Suprapubic skin (tissue), 4 donors: ENCODE measurements around the gene ARHGAP44. TPM values are rescaled to one million over a fixed set of nuclear protein-coding genes. Genes with fewer than 3 reads are reported as not detected.
A peak's percentile ranks its signal among the peaks of the same experiment; 100 is the strongest.

Experiments used
- DNase-seq, 2 donors: peaks; one replicate each; pipeline ENCODE4 v3.0.0-alpha.2; 2019; ENCODE audit warnings: low spot score in 2 of 2
- H3K27ac ChIP-seq: fragments of 200-600 bp; sonication (generic); one replicate; pipeline ENCODE4 v1.5.1; 2019
- H3K27me3 ChIP-seq: fragments of 200-600 bp; sonication (generic); one replicate; pipeline ENCODE4 v1.5.1; 2019
- H3K36me3 ChIP-seq: fragments of 200-600 bp; sonication (generic); one replicate; pipeline ENCODE4 v1.5.1; 2019
- H3K4me1 ChIP-seq: fragments of 200-600 bp; sonication (generic); one replicate; pipeline ENCODE4 v1.5.1; 2019
- H3K4me3 ChIP-seq: fragments of 200-600 bp; sonication (generic); one replicate; pipeline ENCODE4 v1.5.1; 2019; ENCODE audit warnings: mild to moderate bottlenecking
- H3K9me3 ChIP-seq: fragments of 200-600 bp; sonication (generic); one replicate; pipeline ENCODE4 v1.5.1; 2019
- EP300 ChIP-seq: sonication (generic); formaldehyde crosslinking; IDR thresholded peaks from one replicate; pipeline ENCODE4 v1.6.1; 2017; ENCODE audit warnings: antibody characterized with exemption
- POLR2A ChIP-seq, 2 donors: fragments of 450-650 bp; IDR thresholded peaks; one replicate each; pipeline ENCODE4 v1.6.1; 2017; ENCODE audit warnings: antibody characterized with exemption in 2 of 2, mild to moderate bottlenecking in 2 of 2, moderate library complexity in 2 of 2
- POLR2AphosphoS5 ChIP-seq, 3 donors: sonication (generic); formaldehyde crosslinking; IDR thresholded peaks; one replicate each; pipeline ENCODE4 v1.6.1; 2017; ENCODE audit warnings: antibody characterized with exemption in 3 of 3
- WGBS: methylation state at CpG from one replicate; pipeline ENCODE4 v1.1.5; 2018; 5-methylcytosine and 5-hydroxymethylcytosine counted together
- total RNA-seq, 4 donors: library from RNA; depleted of rRNA; stranded (reverse); fragments of >200 nt; gene quantifications; one replicate each; pipeline ENCODE4 v1.1.0, GENCODE V29; 2016
- TF ChIP-seq, protein P1 (sequence below), 2 donors: fragments of 200-600 bp in 1 of 2; fragments of 450-650 bp in 1 of 2; sonication (generic) in 1 of 2; IDR thresholded peaks; one replicate each; pipeline ENCODE4 v1.5.1; 2016 to 2019; ENCODE audit warnings: antibody characterized with exemption in 2 of 2, mild to moderate bottlenecking in 1 of 2, moderate library complexity in 1 of 2

ARHGAP44 gene
- total RNA-seq, 4 donors from 2014 or later = 3.5 to 7.1 (median 5.3) TPM

- TF ChIP-seq POLR2AphosphoS5 (IDR thresholded peaks at IDR 0.05) (no peak), EP300 (no peak), POLR2A (IDR thresholded peaks at IDR 0.05) (no peak)
- TF ChIP-seq, protein P1, sequence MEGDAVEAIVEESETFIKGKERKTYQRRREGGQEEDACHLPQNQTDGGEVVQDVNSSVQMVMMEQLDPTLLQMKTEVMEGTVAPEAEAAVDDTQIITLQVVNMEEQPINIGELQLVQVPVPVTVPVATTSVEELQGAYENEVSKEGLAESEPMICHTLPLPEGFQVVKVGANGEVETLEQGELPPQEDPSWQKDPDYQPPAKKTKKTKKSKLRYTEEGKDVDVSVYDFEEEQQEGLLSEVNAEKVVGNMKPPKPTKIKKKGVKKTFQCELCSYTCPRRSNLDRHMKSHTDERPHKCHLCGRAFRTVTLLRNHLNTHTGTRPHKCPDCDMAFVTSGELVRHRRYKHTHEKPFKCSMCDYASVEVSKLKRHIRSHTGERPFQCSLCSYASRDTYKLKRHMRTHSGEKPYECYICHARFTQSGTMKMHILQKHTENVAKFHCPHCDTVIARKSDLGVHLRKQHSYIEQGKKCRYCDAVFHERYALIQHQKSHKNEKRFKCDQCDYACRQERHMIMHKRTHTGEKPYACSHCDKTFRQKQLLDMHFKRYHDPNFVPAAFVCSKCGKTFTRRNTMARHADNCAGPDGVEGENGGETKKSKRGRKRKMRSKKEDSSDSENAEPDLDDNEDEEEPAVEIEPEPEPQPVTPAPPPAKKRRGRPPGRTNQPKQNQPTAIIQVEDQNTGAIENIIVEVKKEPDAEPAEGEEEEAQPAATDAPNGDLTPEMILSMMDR (IDR thresholded peaks at IDR 0.05) = no peak
- Histone ChIP-seq H3K27ac (no peak overlapping the region), H3K4me1 (peaks cover 23% of the 10 kb centered on the region), H3K36me3 (no peaks in the 10 kb centered on the region), H3K4me3 (no peak overlapping the region), H3K27me3 (no peaks in the 10 kb centered on the region), H3K9me3 (no peaks in the 10 kb centered on the region)
- DNase-seq = no peak
- WGBS = 86% methylated on average over 6 of the region's 6 CpGs
Observed at GRCh38 chr17:12982224-12982623, 192.9 kb downstream of the ARHGAP44 start.

DNA sequence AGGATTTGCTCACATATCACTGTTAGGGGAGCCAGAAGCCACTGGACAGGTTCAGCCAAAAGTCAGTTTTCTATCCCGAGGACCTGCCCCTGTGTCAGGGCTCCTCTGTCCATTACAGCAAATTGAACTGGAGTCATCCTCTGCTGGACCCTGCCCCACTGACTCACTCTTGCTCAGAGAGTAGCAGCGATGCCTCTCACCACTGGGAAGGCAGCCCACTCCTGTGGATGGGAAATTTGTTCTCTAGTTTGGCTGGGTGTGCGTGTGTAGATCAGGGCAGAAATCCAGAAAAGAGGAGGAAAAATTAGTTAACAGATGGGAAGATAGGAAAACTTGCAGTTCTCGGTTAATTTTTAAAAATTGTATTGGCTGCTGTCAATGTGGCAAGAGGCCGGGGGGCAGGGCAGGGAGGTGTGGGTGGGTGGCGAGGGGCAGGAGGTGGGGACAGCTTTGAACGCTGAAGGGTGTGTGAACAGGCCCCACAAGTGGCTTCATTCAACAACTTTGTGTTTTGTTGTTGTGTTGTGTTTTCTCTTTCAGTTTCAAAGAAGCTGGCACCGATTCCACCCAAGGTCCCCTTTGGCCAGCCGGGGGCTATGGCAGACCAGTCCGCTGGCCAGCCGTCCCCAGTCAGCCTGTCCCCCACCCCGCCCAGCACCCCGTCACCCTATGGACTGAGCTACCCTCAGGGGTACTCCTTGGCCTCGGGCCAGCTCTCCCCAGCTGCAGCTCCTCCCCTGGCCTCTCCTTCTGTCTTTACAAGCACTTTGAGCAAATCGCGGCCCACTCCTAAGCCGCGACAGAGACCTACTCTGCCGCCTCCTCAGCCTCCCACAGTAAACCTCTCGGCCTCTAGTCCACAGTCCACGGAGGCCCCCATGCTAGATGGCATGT lies 194.9 kb downstream of the ARHGAP44 start:
- 38% methylated on average over 21 of the region's 21 CpGs for WGBS
- H3K9me3 ChIP-seq = no peaks in the 10 kb centered on the region
- H3K4me3 ChIP-seq = peak overlapping the region; percentile 31

DNA sequence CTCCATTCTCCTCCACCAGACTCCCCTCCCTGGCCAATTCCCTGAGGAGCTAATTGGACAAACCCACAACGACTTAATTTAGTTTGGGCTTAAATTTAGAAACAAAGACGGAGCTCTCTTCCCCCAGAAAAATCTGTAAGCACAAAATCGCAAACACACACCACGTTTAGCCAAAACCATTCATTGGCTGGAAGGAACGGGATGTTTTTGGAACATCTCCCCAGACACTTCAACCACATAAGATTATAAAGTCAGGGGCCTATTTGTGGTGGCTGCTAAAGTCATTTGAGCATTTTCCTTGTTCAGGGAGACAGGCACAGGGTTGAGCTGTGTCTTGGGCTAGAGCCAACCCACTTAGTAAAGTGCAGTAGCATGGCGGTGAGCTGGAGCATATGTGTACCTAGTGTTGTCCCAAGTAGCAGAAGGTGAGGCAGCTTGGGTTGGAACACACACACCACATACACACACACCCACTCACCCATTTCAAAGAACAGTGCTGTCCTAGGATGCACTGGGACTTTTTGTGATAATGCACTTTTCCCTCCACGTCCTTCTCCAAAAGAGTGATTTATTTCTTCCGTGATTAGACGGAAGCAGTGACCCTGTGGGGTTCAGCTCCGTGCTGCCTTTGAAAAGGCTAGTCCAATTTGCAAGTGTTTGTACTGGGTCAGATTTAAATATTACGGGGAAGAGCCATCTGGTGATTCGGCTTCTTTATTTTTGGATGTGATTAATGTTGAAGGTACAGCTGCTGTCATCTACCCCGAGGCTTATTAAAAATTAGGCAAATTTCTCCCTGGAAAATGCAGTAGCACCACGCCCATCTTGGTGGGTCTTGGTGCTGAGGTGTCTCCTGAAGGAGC lies 196.4 kb downstream of the ARHGAP44 start:
- WGBS = 40% methylated on average over 14 of the region's 14 CpGs
- Histone ChIP-seq H3K27me3 (no peaks in the 10 kb centered on the region), H3K4me1 (peaks cover 19% of the 10 kb centered on the region), H3K4me3 (no peak overlapping the region), H3K9me3 (no peaks in the 10 kb centered on the region), H3K27ac (no peak overlapping the region), H3K36me3 (peaks cover 9% of the 10 kb centered on the region)
- no peak for DNase-seq
- TF ChIP-seq POLR2AphosphoS5 (IDR thresholded peaks at IDR 0.05) (no peak), EP300 (no peak), POLR2A (IDR thresholded peaks at IDR 0.05) (no peak)
- TF ChIP-seq, protein P1 (IDR thresholded peaks at IDR 0.05) = no peak

More for the DNA sequence above, 194.9 kb downstream of the ARHGAP44 start:
- Histone ChIP-seq H3K4me1 (peaks cover 19% of the 10 kb centered on the region), H3K27me3 (no peaks in the 10 kb centered on the region), H3K27ac (peak overlapping the region; percentile 26), H3K36me3 (no peaks in the 10 kb centered on the region)
- no peak for DNase-seq
- TF ChIP-seq POLR2AphosphoS5 (IDR thresholded peaks at IDR 0.05) = no peak
- no peak for TF ChIP-seq POLR2A (IDR thresholded peaks at IDR 0.05)
- TF ChIP-seq, protein P1 (IDR thresholded peaks at IDR 0.05) = no peak
- no peak for TF ChIP-seq EP300

- 62% methylated on average over 12 of the region's 12 CpGs for WGBS
- H3K4me1 ChIP-seq = peaks cover 19% of the 10 kb centered on the region
- TF ChIP-seq, protein P1 (IDR thresholded peaks at IDR 0.05) = no peak
- TF ChIP-seq POLR2A (IDR thresholded peaks at IDR 0.05) = no peak
- TF ChIP-seq EP300 = no peak
Observed at GRCh38 chr17:12987120-12987519, 197.8 kb downstream of the ARHGAP44 start.

More at GRCh38 chr17:12987120-12987519, 197.8 kb downstream of the ARHGAP44 start:
- no peak overlapping the region for H3K27ac ChIP-seq
- H3K27me3 ChIP-seq = no peaks in the 10 kb centered on the region
- H3K36me3 ChIP-seq = peaks cover 24% of the 10 kb centered on the region
- no peaks in the 10 kb centered on the region for H3K9me3 ChIP-seq
- no peak for DNase-seq
- no peak overlapping the region for H3K4me3 ChIP-seq
